Activated effector memory CD4-positive, alpha-beta T cell treated with Interleukin-2 at 50 U/mL for 16 hours (primary cell): ENCODE data around the gene EYS.
"Not testable (repeated sequence)": the region's sequence is repeated elsewhere in the genome, so short reads cannot be mapped to it uniquely, and the experiment has no call there.

Experiments used
- DNase-seq: peaks from one replicate; pipeline ENCODE4 v3.0.0-alpha.2; 2020

EYS gene

DNA sequence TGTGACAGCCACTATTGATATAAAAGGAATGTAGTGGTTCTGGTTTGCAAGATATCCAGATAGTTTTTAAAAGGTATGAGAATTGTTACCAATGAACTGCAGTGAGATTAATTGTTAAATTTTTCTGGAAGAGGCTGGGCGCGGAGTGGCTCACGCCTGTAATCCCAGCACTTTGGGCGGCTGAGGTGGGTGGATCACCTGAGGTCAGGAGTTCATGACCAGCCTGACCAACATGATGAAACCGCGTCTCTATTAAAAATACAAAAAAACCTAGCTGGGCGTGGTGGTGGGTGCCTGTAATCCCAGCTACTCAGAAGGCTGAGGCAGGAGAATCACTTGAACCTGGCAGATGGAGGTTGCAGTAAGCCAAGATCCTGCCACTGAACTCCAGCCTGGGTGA lies 1906.6 kb downstream of the EYS start:
- not testable (repeated sequence) for DNase-seq

DNA sequence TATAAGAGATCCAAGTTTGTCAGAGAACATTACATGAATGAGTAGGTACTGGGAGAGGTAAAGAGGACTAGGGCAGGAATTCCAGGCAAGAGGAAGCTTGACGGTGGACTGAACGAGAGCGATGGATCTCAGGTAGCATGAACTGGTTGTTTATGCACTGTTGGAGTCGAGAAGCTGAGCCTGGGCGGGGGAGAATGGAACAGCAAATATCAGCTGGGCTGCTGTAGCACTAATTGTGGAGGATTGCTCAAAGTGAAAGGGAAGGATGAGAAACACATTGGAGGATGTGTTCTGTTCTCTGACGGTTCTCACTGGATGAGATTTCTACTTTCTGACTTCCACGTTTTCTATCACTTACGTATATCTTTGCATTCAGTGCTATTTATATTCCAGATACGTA lies 1907.2 kb downstream of the EYS start:
- no peak for DNase-seq

DNA sequence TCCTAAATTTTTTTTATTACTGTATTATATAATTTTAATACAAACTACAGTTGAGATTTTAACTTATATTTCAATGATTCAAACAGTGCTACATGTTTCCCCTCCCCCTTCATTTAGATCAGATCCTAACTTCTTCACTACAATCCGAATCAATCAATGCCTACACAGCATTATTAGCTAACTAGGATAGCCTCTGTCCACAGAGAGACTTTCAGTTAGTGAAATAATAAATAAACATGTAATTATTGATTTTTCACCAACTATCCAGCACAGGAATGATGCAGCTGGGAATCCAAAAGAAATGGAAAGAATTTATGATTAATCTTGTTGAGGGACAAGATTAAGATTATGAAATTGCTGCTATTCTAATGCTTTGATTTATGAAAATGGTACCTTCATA lies 1907.7 kb downstream of the EYS start:
- no peak for DNase-seq

DNA sequence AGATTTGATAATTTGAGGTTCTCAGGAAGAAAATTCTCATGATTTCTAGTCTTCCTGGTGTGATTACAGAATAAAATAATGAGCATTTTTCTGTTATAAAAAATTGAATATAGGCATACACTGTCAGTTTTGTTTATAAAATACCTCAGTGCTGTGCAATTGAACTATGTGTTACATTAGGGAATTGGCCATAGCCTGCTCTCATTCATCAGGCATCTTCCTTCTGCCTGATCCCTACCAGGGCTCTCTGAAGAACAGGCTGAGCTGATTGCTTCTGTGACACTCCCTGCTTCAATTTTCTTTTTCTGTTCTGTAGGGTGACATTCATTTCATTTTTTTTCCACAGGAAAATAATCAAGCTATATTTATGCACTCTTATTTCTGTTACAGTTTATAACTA lies 1908.6 kb downstream of the EYS start:
- no peak for DNase-seq

DNA sequence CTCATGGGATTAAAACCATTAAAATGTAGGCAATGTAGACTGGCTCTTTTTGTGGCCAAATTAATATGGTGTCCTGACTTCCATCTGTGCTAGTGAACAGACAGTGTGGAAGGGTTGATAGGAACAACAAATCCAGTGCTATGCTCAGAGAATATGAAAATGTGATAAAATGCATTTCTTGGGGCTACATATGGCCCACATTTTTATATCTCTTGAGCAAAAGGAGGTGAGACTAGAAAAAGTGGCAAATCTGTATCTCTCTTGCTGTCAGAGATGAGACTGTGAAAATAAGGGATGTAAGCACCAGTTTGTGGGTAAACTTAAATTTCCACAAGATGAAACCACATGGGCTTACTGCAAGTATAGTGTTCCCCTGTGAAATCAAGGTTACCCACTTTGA lies 1909.3 kb downstream of the EYS start:
- no peak for DNase-seq

DNA sequence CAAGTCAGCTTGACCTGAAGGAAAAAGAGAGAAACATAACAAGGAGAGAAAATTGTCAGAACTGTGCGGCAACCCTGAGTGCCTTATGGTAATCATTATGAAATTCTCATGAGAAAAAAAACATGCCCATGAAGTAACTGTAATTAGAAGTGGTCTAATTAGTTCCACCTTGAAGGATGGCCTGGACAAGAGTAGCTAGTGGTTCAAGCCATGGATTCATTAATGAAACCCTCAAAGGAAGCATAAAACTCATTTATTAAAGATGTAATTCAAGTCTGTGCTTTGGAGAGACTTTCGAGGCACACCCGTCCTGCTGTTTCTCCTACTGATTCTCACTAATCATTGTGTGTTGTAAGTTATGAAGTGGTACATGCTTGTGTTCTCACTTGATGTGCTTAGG lies 1911.2 kb downstream of the EYS start:
- DNase-seq: no peak

DNA sequence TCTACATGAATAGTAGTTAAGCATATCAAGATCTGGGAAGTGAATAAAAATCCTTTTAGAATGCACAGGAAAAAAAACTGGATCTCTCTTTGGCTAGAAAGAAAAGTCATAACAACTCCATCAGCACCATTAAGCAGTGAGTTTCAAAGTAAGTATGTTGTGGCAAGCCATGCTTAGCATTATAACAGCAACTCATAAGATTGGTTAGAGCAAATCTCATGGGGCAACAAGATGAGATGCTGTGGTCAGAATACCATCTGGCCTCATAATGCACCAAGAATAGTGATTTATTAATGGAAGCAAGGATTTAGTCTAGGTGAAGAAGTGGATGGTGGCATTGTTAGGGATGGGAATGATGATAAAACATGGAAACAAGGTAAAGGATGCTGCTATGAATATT lies 1912.0 kb downstream of the EYS start:
- DNase-seq: no peak

DNA sequence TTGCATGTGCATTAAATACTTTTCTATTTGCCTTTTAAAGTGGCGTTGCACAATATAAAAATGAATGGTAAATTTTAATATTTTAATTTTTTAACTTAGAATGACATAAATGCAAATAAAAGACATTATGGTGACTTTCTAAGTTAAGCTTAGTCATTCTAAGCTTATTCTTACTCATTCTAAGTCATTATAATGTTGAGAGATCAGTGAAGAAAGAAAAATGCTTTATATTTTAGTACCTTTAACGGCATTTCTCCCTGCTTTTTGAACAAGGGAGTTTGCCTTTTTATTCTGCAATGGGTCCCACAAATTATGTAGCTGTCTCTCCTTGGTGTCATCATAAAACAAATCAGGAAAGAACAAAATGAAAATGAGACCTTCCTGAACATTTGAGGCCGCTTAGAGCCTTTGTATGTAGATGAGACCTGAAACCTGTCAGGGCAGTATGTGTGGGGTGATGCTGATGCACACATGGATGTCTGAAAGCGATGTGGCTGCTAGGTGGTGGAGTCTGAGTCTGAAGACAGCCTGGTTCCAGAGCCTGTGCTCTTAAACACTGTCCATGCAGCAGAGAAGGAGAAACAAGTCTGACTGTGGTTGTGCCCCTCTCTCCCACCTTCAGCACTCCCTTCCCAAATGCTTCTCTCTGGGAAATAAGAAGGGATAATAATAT lies 1913.4 kb downstream of the EYS start:
- DNase-seq: no peak

DNA sequence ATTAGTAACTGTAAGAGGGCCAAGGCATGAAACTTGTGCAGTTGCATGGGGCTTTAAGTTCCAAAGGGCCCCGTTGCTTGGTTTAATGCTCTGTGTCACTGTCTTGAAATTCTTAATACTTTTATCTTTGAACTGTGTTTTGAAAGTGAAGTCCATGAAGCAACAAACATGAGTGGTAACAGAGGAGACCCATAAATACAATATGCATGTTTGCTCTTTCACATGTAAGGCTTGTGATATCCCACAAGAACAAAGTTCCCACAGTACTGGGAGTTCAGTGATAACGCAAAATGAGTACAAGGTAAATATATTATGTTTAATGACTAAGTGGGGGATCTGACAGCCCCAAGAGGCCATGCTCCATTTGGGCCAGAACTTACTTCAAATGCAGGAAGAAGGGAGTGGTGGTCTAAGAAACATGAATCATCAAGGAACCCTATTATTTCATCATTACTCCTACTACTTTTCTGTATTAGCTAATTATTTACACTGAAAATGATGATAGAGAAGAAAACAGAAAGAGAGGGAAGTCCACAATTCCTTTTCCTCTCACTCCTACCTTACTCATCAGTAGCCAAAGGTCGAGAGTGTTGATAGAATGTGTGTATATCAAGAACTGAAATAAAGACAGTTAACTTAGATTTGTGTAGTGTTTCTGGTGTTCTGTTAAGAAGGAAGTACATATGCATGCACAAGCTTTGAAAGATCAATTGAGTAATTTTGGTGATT lies 1914.1 kb downstream of the EYS start:
- no peak for DNase-seq

DNA sequence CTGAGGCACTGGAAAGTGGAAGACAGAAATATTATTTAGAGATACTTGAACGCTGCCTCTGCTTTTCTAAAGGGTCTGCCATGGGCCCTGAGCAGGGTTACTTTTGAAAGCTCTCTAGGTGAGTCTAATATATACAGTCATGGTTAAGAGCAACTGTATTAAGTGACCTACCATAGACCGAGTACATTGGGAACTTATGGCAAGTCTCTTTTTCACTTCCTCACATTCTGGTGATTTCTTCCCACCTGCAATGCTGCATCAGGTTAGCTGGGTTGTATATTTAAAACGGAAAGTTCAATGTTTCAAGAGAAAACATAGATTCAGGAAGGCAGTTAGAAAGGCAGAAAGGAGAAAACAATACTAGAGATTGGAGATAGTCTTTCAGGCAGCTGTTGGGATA lies 1916.7 kb downstream of the EYS start:
- no peak for DNase-seq

DNA sequence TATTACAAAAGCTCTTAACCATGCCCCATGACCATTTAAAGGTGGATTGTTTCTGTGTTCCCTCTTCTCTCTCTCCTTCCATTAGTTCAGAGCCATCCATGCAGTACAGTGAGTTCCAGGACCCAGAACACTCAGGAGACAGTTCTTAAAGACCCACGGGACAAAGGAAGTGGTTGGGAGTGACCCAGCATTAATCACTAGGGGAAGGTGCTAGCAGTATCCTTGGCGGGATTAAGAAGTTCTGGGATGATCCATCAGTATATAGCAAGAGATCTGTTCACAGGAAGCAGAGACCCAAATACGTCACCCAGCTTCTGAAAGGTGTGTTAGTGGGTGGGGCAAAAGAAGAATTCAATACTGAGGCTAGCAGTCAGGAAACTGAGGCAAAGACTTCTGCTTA lies 1917.3 kb downstream of the EYS start:
- no peak for DNase-seq

DNA sequence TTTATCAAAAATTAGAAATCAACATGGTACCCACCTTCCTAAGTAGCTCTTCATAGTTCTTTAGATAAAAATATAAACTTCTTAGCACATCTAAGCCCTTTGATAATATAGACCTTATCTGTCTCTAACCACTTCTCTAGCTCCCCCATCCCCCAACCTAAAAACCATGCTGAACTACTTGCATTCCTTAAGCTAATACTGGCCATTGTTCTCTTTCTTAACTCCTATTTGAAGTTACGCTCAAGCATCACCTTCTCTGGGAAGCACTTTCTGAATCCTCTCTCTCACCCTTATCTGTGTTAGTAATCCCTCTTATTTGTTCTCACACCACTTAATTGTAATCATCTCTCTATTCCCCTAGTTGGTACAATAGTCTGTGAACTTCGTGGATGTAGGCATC lies 1918.5 kb downstream of the EYS start:
- DNase-seq: no peak

DNA sequence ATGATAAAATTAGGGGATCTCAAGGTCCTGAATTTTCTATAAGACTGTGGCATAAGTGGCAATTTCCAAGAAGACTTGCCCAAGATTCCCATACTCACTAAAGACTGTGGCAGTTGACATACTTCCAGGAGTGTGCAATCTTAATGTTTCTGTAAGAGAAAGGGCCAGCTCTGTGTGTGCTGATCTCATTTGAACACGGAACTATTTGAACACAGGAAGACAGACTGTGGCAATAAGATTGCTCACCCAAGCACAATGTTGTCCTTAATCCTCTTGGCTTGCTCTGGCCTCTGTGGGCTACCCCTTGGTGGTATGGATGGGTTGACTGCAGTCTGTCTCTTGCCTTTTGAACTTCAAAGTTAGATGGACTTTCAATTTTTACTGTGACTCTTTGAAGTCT lies 1920.0 kb downstream of the EYS start:
- no peak for DNase-seq

DNA sequence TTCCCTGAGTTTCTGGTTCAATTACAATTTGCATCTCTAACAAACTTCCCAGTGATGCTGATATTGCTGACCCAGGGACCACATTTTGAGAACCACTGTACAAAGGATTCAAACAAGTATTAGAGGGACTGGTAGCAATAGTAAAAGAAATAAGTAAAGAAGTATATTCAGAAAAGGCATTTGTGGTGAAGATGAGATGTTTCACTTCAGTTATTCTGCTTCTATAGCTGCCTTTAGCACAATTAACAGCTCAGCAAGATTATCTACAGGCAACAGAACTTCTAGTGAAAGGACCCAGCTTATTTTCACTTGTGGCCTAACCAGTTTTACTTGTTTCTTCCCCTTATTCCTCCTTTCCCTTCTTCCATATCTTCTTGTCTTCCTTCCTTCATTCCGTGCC lies 1922.0 kb downstream of the EYS start:
- DNase-seq: no peak

DNA sequence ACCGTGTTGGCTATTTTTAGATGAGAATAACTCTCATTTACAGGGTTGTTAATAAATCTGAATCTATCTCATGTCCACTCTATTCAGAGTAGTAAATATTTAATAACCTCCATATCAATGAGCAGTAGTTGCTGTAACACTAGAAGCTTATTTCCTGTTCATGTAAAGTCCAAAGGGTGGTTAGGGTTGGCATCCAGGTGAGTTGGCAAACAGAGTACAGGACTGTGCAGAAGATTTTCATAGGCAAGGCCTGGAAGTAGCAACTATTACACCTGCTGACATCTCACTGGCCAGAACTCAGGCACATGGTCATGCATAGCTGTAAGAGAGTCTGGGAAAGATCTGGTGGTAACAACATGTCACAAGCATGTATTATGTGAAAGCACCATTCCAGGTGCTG lies 1923.9 kb downstream of the EYS start:
- no peak for DNase-seq

DNA sequence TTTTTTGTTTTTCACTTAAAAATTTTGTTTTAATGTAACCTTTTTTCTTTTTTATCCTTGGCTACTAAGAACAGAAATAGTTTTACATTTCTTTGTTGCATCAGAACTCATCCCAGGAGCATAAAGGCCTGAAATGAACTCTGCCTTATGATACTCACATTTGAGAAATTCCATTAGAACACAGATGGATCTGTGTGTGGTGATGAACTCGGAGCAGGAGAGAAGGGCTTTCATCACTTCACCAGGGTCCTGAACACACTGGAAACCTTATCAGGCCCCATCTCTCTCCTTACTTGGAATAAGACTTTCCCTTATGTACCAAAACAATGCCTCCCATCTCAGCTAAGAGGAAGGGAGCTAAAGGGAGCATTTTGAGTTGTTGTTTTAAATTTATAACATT lies 1932.1 kb downstream of the EYS start:
- no peak for DNase-seq

DNA sequence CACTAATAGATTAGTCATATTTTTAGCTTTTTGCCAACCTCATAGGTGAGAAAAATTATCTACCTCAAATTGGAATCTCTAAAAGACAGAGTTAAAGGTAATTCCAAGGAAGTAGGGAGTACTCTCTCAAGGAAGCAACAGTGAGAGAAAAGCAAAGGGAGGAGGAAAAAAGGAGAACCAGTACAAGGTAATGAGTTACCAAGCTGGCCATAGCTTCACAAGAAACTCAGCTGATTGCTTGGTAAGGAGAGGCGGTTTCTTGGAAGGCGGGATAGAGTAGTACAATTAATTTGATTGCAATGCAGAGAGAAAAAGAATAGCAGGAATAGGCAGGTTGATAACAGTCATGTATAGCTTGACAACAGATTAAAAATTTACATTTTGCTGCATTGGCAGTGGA lies 1933.8 kb downstream of the EYS start:
- no peak for DNase-seq

DNA sequence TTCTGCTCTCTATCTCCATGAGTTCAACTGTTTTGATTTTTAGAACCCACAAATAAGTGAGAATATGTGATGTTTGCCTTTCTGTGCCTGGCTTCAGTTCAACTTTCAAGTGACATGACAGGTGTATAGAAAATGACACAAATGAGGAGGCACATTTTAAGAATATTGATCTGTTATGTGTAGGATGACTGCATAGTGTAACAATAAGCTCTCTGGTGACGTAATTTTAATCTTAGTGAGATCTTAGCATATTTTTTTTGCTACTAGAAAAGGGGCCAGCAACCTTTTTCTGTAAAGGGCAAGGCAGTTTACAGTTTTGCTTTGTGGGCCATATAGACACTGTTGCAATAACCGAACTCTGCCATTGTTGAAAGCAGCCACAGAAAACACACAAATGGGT lies 1941.2 kb downstream of the EYS start:
- DNase-seq: no peak

DNA sequence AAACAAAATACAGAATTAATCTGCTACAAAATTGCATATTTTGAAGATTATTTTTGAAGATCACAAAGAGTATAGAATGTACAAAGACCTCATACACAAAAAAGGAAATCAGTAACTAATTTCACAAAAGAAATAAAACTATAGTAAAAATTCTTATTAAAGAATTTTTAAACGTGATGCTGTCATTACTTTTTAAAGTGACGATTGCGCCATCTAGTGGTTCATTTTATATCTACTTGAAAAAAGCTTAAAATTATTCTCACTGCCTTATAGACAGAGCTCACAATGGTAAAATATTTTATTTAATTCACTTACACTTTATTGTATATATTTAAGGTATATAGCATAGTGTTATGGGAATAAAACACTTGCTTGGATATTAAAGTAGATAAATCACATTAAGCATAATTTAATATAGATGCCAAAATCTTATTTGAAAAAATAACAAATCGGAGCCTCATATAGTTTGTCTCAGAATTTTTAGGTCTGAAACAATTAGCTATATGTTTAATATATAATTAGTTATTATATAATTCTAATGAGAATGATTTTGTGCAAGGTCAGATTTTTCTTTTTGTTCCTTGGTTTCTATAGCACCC lies 1942.6 kb downstream of the EYS start:
- DNase-seq: no peak

DNA sequence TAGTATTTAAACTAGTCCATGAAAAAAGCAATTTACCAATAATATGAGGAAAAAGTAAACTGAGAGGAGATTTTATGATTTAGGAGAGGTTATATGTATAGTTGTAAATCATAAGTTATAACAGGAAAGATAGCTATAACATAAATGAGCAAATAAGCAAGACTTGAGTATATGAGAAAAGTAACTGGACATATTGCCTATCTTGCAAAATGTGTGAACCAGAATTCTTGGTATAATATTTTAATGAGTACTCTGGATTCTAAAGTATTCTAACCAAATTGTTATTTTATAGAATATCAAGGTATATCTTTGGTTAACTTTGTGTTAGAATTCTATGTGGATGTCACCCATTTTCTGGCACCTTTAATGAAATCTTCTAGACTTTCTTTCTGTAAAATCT lies 1946.8 kb downstream of the EYS start:
- no peak for DNase-seq

DNA sequence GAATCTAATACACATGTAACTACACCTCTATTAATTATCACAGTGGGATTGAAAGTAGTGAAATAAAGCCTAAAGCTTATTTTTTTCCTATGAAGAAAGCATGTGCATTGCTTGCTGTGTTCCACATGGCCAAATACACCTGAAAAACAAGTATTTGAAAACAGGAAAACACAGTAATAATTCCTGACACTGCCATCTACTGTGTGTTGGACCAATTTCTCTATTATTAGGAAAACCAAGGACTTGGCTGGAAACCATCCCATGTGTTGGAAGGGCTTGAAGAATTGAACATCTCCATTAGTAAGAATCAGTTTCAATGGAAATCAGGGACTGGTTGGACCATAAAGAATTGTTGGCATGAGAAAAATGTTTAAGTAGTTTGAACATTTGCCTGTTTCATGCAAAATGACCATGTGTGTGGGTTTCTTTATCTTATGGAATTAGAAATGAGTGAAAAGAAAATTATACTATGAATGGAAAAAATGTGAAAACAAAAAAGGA lies 1947.4 kb downstream of the EYS start:
- no peak for DNase-seq

DNA sequence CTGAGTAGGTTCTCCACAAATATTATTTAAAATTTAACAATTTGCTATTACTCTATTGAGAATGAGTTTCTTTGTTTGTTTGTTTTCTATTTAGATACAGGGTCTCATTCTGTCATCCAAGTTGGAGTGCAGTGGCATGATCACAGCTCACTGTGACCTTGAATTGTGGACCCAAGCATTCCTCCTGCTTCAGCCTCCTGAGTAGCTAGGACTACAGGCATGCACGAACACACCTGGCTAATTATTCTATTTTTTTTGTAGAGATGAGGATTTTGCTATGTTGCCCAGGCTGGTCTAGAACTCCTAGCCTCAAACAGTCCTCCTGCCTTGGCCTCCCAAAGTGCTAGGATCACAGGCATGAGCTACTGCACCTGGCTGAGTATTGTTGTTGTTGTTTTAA lies 1949.2 kb downstream of the EYS start:
- DNase-seq: no peak

DNA sequence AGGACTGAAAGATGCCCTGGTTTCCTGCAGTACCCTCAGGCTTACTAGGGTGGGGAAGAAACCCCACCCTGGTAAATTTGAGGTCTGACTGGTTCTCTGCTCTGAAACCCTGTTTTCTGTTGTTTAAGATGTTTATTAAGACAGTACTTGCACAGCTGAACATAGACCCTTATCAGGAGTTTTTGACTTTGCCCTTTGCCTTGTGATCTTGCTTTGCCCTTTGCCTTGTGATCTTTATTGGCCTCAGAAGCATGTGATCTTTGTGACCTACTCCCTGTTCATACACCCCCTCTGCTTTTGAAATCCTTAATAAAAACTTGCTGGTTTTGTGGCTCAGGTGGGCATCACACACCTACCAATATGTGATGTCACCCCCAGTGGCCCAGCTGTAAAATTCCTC lies 1949.8 kb downstream of the EYS start:
- not testable (repeated sequence) for DNase-seq

DNA sequence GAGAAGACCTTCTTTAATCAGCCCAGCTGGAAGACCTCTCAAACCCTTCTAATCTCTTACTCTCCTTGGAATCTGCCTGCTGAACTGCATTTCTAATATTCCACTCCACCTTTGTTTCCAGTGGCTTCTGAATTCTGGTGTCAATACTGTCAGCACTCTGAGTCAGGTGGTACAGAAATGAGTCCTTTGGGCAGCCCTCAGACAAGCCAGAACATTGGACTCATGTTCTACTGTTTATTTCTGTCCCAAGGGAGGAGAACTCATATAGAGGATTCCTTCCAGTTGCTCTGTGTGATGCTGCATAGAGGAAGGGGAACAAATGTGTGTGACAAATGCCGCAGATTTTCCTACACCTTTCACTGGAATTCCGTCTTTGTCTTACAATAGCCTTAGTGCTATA lies 1956.6 kb downstream of the EYS start:
- DNase-seq: no peak

DNA sequence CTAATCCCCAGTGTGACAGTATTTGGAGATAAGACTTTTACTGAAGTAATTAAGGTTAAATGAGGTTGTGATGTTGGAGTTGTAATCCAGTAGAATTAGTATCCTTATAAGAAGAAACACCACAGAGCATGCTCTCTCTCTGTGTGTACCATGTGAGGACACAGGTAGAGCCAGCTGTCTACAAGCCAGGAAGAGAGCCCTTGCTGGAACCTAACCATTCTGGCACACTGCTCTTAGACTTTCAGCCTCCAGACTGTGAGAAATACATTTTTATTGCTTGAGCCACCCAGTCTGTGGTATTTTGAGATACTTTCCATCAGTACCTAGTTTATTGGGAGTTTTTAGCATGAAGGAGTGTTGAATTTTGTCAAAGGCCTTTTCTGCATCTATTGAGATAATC lies 1961.2 kb downstream of the EYS start:
- no peak for DNase-seq
